ENCODE data around the gene MAGI3.

The MAGI3 gene

GRCh38 chr1:113415310-113416070 is 25.2 kb downstream of the MAGI3 start:
- TF ChIP-seq GATA3 (IDR thresholded peaks at IDR 0.05; ENCODE audit: low read depth, low read length) = no peak

- TF ChIP-seq GATA3 (IDR thresholded peaks at IDR 0.05; ENCODE audit: low read depth, low read length) (no peak), GATA2 (IDR thresholded peaks at IDR 0.05; ENCODE audit: low read depth, low read length) (no peak)
Observed at GRCh38 chr1:113416496-113416895, 26.2 kb downstream of the MAGI3 start.

- no peak for TF ChIP-seq GATA2 (IDR thresholded peaks at IDR 0.05; ENCODE audit: low read depth, low read length)
- TF ChIP-seq GATA3 (IDR thresholded peaks at IDR 0.05; ENCODE audit: low read depth, low read length) = no peak
Observed at GRCh38 chr1:113422315-113423068, 32.2 kb downstream of the MAGI3 start.

GRCh38 chr1:113423826-113424225 is 33.5 kb downstream of the MAGI3 start:
- TF ChIP-seq GATA3 (IDR thresholded peaks at IDR 0.05; ENCODE audit: low read depth, low read length) (no peak), GATA2 (IDR thresholded peaks at IDR 0.05; ENCODE audit: low read depth, low read length) (no peak)

- TF ChIP-seq GATA2 (IDR thresholded peaks at IDR 0.05; ENCODE audit: low read depth, low read length) (no peak), GATA3 (IDR thresholded peaks at IDR 0.05; ENCODE audit: low read depth, low read length) (no peak)
Observed at GRCh38 chr1:113429461-113430153, 39.3 kb downstream of the MAGI3 start.

GRCh38 chr1:113433184-113433583 is 42.9 kb downstream of the MAGI3 start:
- TF ChIP-seq GATA3 (IDR thresholded peaks at IDR 0.05; ENCODE audit: low read depth, low read length) (no peak), GATA2 (IDR thresholded peaks at IDR 0.05; ENCODE audit: low read depth, low read length) (no peak)

GRCh38 chr1:113434081-113434873 is 44.0 kb downstream of the MAGI3 start:
- TF ChIP-seq GATA2 (IDR thresholded peaks at IDR 0.05; ENCODE audit: low read depth, low read length) (no peak), GATA3 (IDR thresholded peaks at IDR 0.05; ENCODE audit: low read depth, low read length) (no peak)

- no peak for TF ChIP-seq GATA3 (IDR thresholded peaks at IDR 0.05; ENCODE audit: low read depth, low read length)
Observed at GRCh38 chr1:113434874-113435175, 44.5 kb downstream of the MAGI3 start.

- TF ChIP-seq GATA3 (IDR thresholded peaks at IDR 0.05; ENCODE audit: low read depth, low read length) (no peak), GATA2 (IDR thresholded peaks at IDR 0.05; ENCODE audit: low read depth, low read length) (no peak)
Observed at GRCh38 chr1:113437554-113438341, 47.4 kb downstream of the MAGI3 start.

- TF ChIP-seq GATA2 (IDR thresholded peaks at IDR 0.05; ENCODE audit: low read depth, low read length) (no peak), GATA3 (IDR thresholded peaks at IDR 0.05; ENCODE audit: low read depth, low read length) (no peak)
Observed at GRCh38 chr1:113438505-113439276, 48.4 kb downstream of the MAGI3 start.

- TF ChIP-seq GATA3 (IDR thresholded peaks at IDR 0.05; ENCODE audit: low read depth, low read length) (no peak), GATA2 (IDR thresholded peaks at IDR 0.05; ENCODE audit: low read depth, low read length) (no peak)
Observed at GRCh38 chr1:113439277-113439670, 49.0 kb downstream of the MAGI3 start.

- TF ChIP-seq GATA2 (IDR thresholded peaks at IDR 0.05; ENCODE audit: low read depth, low read length) = no peak
- no peak for TF ChIP-seq GATA3 (IDR thresholded peaks at IDR 0.05; ENCODE audit: low read depth, low read length)
Observed at GRCh38 chr1:113442131-113442530, 51.8 kb downstream of the MAGI3 start.

- TF ChIP-seq GATA2 (IDR thresholded peaks at IDR 0.05; ENCODE audit: low read depth, low read length) (no peak), GATA3 (IDR thresholded peaks at IDR 0.05; ENCODE audit: low read depth, low read length) (no peak)
Observed at GRCh38 chr1:113444857-113445256, 54.5 kb downstream of the MAGI3 start.
